ENCODE data around the gene SCRN3.
"Not testable (repeated sequence)": the region's sequence is repeated elsewhere in the genome, so short reads cannot be mapped to it uniquely, and the experiment has no call there.

SCRN3 gene

GRCh38 chr2:174395284-174395968 is at the start of gene SCRN3:
TSS of gene SCRN3 (plus strand) at chr2:174395730. CDS start at chr2:174398284, 2,554 bp downstream.
- FAIRE-seq: peak; percentile 44

GRCh38 chr2:174350018-174350417 is 45.5 kb upstream of the SCRN3 start:
- peak; percentile 98 for FAIRE-seq

GRCh38 chr2:174350593-174351181 is 44.8 kb upstream of the SCRN3 start:
- peak; percentile 39 for FAIRE-seq

- FAIRE-seq: peak; percentile 40
Measured at GRCh38 chr2:174353004-174353403, 42.5 kb upstream of the SCRN3 start.

GRCh38 chr2:174356347-174356746 is 39.2 kb upstream of the SCRN3 start:
- FAIRE-seq: no peak

GRCh38 chr2:174359663-174360062 is 35.9 kb upstream of the SCRN3 start:
- FAIRE-seq: not testable (repeated sequence)

GRCh38 chr2:174362949-174363348 is 32.6 kb upstream of the SCRN3 start:
- no peak for FAIRE-seq

- not testable (repeated sequence) for FAIRE-seq
Measured at GRCh38 chr2:174363492-174364225, 31.9 kb upstream of the SCRN3 start.

- FAIRE-seq: no peak
Measured at GRCh38 chr2:174364628-174365027, 30.9 kb upstream of the SCRN3 start.

GRCh38 chr2:174365571-174365970 is 30.0 kb upstream of the SCRN3 start:
- no peak for FAIRE-seq

GRCh38 chr2:174368691-174369090 is 26.8 kb upstream of the SCRN3 start:
- FAIRE-seq: no peak

GRCh38 chr2:174376967-174377366 is 18.6 kb upstream of the SCRN3 start:
- FAIRE-seq: no peak

GRCh38 chr2:174383796-174384195 is 11.7 kb upstream of the SCRN3 start:
- no peak for FAIRE-seq

- FAIRE-seq: no peak
Measured at GRCh38 chr2:174385201-174385600, 10.3 kb upstream of the SCRN3 start.

GRCh38 chr2:174388706-174389105 is 6.8 kb upstream of the SCRN3 start:
- not testable (repeated sequence) for FAIRE-seq

- no peak for FAIRE-seq
Measured at GRCh38 chr2:174389542-174389941, 6.0 kb upstream of the SCRN3 start.

GRCh38 chr2:174390303-174390702 is 5.2 kb upstream of the SCRN3 start:
- not testable (repeated sequence) for FAIRE-seq

GRCh38 chr2:174392706-174393105 is 2.8 kb upstream of the SCRN3 start:
- no peak for FAIRE-seq

- FAIRE-seq: no peak
Measured at GRCh38 chr2:174395969-174396630, 570 bp downstream of the SCRN3 start.

GRCh38 chr2:174397773-174398172 is 2.2 kb downstream of the SCRN3 start:
- FAIRE-seq: no peak

- FAIRE-seq: peak; percentile 30
Measured at GRCh38 chr2:174399171-174399570, 3.6 kb downstream of the SCRN3 start.

- no peak for FAIRE-seq
Measured at GRCh38 chr2:174400853-174401252, 5.3 kb downstream of the SCRN3 start.

- no peak for FAIRE-seq
Measured at GRCh38 chr2:174403628-174404027, 8.1 kb downstream of the SCRN3 start.
